DMS79 (cell line): ENCODE measurements around the gene TCHH.
"Not testable (repeated sequence)": the region's sequence is repeated elsewhere in the genome, so short reads cannot be mapped to it uniquely, and the experiment has no call there.

ENCODE experiments used
- DNase-seq: peaks from one replicate; lab custom pipeline; 2025; lab: John Stamatoyannopoulos, UW

TCHH gene, protein sequence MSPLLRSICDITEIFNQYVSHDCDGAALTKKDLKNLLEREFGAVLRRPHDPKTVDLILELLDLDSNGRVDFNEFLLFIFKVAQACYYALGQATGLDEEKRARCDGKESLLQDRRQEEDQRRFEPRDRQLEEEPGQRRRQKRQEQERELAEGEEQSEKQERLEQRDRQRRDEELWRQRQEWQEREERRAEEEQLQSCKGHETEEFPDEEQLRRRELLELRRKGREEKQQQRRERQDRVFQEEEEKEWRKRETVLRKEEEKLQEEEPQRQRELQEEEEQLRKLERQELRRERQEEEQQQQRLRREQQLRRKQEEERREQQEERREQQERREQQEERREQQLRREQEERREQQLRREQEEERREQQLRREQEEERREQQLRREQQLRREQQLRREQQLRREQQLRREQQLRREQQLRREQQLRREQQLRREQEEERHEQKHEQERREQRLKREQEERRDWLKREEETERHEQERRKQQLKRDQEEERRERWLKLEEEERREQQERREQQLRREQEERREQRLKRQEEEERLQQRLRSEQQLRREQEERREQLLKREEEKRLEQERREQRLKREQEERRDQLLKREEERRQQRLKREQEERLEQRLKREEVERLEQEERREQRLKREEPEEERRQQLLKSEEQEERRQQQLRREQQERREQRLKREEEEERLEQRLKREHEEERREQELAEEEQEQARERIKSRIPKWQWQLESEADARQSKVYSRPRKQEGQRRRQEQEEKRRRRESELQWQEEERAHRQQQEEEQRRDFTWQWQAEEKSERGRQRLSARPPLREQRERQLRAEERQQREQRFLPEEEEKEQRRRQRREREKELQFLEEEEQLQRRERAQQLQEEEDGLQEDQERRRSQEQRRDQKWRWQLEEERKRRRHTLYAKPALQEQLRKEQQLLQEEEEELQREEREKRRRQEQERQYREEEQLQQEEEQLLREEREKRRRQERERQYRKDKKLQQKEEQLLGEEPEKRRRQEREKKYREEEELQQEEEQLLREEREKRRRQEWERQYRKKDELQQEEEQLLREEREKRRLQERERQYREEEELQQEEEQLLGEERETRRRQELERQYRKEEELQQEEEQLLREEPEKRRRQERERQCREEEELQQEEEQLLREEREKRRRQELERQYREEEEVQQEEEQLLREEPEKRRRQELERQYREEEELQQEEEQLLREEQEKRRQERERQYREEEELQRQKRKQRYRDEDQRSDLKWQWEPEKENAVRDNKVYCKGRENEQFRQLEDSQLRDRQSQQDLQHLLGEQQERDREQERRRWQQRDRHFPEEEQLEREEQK (N-terminal part only)

DNA sequence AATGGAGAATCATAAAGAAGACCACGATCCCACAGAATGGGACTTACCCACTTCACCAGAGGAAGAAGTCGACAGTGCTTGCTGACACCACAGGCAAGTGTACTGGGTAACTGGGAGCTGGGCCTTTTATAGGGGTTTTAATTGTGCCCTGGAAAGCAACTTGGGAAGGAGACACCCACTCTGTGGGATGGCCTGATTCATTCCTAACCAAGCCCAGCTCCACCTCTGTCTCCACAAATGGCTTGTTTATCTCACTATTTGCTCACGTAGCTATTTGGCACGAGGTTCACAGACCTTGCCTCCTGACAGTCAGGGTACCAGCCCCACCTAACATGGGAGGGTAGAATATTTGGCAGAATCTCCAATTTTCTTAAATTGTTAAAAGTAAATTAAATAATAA, at the start of gene TCHH:
TCHH (minus strand) TSS at position 101 of the 400 bp plus-strand sequence. CDS start 1,364 bp downstream, outside the sequence.
- DNase-seq, result no peak

- no peak for DNase-seq
Observed at GRCh38 chr1:152164517-152165136, 49.4 kb upstream of the TCHH start.

- no peak for DNase-seq
Observed at GRCh38 chr1:152162792-152163463, 47.7 kb upstream of the TCHH start.

DNA sequence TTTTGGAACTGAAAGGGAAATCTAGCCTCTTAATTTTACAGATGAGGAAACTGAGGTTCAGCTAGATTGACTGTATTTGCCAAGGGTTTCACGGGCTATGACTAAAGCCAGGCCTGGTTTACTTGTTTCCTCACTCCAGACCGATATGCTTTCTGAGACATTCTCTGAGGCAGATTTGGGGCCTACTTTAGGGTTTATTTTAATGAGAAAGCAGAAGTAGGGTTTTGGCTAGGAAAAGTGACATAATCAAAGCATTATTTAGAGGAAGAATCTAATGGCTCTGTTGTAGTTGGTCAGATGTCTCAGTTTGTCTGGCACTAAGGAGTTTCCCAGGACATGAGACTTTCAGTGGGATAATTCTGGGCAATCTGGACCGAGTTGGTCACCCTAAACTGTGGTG, 45.3 kb upstream of the TCHH start:
- no peak for DNase-seq

GRCh38 chr1:152159144-152159543, 43.9 kb upstream of the TCHH start, which contains the start of gene RPTN:
TSS of gene RPTN (minus strand) at chr1:152159228. CDS start at chr1:152157889, 1,339 bp downstream.
- DNase-seq, result no peak

GRCh38 chr1:152153996-152154395, 38.8 kb upstream of the TCHH start:
- no peak for DNase-seq

- DNase-seq, result no peak
Observed at GRCh38 chr1:152151646-152152045, 36.4 kb upstream of the TCHH start.

GRCh38 chr1:152148981-152149380, 33.7 kb upstream of the TCHH start:
- no peak for DNase-seq

DNA sequence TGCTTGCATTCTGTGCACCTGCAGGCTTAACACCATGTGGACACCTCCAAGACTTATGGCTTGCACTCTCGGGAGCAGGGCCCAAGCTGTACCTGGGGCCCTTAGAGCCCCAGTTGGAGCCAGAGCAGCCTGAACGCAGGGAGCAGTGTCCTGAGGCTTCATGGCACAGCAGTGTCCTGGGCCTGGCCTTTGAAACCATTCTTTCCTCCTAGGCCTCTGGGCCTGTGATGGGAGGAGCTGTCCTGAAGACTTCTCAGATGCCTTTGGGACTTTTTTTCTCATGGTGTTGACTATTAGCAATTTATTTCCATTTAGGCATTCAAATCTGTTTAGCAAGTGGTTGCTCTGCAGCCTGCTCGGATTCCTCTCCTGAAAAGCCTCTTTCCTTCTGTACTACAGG, 32.8 kb upstream of the TCHH start:
- no peak for DNase-seq

GRCh38 chr1:152145769-152146168, 30.5 kb upstream of the TCHH start:
- no peak for DNase-seq

DNA sequence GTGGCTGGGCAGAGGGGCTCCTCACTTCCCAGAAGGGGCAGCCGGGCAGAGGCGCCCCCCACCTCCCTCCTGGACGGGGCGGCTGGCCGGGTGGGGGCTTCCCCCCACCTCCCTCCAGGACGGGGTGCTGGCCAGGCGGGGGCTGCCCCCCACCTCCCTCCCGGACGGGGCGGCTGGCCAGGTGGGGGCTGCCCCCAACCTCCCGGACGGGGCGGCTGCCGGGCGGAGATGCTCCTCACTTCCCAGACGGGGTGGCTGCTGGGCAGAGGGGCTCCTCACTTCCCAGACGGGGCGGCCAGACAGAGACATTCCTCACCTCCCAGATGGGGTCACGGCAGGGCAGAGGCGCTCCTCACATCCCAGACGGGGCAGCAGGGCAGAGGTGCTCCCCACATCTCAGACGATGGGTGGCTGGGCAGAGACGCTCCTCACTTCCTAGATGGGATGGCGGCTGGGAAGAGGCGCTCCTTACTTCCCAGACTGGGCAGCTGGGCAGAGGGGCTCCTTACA, 29.5 kb upstream of the TCHH start:
- DNase-seq, result not testable (repeated sequence)

GRCh38 chr1:152143150-152143887, 28.1 kb upstream of the TCHH start:
- DNase-seq, result no peak

GRCh38 chr1:152141971-152142584, 26.8 kb upstream of the TCHH start:
- no peak for DNase-seq

GRCh38 chr1:152137215-152137614, 22.0 kb upstream of the TCHH start:
- DNase-seq, result no peak

DNA sequence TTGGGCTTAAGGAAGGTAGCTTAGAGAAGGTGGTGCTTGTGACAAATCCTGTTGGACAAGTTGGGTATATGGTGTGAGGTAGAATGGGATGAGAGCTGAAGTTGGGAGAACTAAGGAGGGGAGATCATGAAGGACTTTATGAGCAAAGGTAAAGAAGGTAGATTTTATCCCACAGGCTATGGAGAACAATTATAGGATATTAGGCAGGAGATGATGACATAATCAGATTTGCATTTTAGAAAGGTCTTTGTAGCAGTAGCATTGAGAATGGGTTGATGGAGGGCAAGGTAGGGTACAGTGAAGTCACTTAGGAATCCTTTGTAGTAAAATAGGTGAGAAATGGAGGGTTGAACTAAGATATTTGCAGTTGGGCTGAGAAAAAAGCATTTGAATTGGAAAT, 14.9 kb upstream of the TCHH start:
- no peak for DNase-seq

GRCh38 chr1:152127673-152128072, 12.4 kb upstream of the TCHH start:
- no peak for DNase-seq

- no peak for DNase-seq
Observed at GRCh38 chr1:152125834-152126443, 10.7 kb upstream of the TCHH start.

GRCh38 chr1:152118915-152119314, 3.7 kb upstream of the TCHH start:
- DNase-seq, result no peak

GRCh38 chr1:152112885-152113432, 2.3 kb downstream of the TCHH start:
- DNase-seq, result no peak
